Bronchial smooth muscle cell (primary cell): ENCODE measurements around the gene LRRC56. TPM values are rescaled to one million over a fixed set of nuclear protein-coding genes. Genes with fewer than 3 reads are reported as not detected.

Experiments used
- total RNA-seq: library from RNA; depleted of rRNA; stranded (reverse); fragments of >200 nt; gene quantifications from 2 replicates; pipeline ENCODE4 v1.2.1, GENCODE V29; 2014

LRRC56 gene, protein sequence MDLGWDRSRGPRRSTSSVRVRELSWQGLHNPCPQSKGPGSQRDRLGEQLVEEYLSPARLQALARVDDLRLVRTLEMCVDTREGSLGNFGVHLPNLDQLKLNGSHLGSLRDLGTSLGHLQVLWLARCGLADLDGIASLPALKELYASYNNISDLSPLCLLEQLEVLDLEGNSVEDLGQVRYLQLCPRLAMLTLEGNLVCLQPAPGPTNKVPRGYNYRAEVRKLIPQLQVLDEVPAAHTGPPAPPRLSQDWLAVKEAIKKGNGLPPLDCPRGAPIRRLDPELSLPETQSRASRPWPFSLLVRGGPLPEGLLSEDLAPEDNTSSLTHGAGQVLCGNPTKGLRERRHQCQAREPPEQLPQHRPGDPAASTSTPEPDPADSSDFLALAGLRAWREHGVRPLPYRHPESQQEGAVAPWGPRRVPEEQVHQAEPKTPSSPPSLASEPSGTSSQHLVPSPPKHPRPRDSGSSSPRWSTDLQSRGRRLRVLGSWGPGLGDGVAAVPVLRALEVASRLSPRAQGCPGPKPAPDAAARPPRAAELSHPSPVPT
- total RNA-seq = 0.95 and 1.0 TPM in 2 replicates

DNA sequence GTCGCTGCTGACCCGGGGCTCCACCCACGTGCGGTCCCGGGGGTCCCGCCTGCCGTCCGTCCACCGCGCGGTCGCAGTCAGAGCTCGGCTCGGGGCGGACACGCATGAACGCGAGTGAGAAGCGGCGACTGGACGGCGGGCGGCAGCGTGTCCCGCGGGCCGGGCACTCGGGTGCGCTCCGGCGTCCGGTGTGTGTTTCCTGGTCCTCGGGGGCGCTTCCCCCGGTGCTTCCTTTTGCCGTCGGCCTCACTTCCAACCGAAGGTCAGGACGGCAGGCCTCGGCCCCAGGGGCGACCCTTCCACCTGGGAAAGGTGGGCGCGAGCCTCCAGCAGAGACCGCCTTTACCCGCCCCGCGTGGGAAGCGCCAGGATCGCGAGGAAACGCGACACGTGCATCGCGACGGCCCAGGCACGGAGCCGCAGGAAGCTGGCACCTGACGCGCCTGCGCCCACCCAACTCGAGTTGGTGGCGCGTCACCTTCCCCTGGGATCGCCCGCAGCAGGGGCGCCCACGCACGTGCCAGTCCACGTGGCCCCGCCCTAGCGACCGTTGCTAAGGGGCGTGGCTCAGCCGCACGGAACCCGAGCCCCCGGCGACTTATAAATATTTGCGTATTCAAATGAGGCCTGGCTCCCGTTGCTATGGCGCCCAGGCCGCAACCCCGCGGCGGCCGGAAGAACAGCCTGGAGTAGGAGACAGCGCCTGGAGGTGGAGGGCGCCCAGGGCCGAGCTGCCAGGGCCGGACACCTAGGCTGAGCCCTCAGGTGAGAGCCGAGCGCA is at the start of gene LRRC56:
Gene LRRC56, plus strand, starts transcription at position 687 of the 781 bp plus-strand sequence. CDS start 3,158 bp downstream, outside the sequence.

DNA sequence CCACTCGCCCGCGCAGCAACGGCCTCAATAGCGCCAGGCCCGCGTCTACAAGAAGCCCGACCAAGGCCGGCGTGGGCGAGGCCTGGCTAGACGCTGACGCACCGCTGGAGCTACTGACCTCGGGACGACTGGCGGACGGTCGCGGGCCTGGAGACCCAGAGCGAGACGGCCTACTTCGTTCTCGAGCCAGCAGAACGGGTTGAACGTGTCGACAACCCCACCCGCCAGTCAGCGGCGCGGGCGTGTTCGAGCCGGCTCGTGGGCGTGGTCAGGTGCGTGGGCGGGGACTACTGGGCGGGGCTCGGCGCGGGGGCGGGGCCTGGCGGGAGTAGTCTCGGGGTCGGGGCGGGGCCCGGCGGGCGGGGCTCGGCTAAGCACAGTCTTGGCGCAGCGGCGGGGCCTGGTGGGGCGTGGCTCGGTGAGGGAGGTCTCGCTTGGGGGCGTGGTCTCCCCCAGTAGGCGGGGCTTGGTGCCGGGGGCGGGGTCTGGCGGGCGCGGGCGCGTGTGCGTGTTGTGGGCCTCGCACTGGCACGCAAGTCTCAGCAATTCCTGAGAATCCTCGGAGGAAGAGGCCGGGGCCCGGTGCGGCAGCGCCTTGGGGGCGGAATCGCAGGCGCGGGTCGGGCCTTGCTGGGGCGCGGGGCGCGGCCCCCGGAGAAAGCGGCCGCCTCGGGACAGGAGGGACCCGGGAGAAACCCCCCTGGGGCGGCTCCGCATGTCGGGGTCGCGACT is 30.2 kb upstream of the LRRC56 start, which contains the start of gene RNH1:
Gene RNH1, minus strand, starts transcription at position 248 of the 732 bp plus-strand sequence. CDS start 5,080 bp downstream, outside the sequence.

DNA sequence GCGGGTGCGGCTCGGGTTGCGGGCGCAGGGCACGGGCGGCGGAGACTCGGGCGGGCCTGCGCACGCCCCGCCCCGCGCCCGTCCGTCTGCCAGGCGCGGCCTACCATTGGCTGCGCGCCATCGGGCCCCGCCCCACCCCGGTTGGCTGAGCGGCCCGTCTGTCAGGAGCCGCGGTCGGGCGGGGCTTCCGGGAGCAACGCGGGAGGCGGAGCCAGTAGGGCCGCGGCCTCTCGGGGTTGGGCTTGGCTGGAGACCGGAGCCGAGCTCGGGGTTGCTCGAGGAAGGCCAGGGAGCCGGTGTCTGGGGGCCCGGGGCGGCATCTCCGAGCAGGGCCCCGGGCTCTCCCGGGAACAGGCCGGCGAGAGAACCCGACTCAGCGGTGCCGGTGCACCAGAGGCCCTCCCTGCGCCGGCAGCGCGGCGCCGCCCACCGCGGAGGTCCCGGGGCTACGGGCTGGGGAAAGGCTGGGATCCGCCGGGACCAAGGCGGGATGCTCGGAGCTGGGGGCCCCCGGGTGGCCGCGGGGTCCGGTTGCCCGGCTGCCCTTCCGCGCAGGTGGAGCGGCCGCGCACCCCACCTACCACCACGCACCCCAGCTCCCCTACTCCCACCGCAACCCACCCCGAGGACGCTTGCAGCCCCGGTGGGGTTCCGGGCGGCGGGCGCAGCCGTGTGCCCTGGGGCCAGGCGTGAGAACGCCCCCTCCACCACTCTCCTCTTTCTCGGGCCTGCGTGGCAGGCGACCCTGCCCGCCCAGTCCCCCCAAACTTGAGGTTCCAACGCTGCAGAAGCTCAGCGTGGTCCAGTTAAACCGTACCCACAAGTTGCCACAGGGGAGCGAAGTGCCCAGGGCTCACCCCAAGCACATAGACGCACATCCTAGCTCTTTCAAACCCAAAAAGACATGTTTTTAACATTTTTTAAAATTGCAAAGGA is 1.5 kb upstream of the LRRC56 start, which contains the start of gene HRAS:
Gene HRAS, minus strand, starts transcription at position 58 of the 936 bp plus-strand sequence.

DNA sequence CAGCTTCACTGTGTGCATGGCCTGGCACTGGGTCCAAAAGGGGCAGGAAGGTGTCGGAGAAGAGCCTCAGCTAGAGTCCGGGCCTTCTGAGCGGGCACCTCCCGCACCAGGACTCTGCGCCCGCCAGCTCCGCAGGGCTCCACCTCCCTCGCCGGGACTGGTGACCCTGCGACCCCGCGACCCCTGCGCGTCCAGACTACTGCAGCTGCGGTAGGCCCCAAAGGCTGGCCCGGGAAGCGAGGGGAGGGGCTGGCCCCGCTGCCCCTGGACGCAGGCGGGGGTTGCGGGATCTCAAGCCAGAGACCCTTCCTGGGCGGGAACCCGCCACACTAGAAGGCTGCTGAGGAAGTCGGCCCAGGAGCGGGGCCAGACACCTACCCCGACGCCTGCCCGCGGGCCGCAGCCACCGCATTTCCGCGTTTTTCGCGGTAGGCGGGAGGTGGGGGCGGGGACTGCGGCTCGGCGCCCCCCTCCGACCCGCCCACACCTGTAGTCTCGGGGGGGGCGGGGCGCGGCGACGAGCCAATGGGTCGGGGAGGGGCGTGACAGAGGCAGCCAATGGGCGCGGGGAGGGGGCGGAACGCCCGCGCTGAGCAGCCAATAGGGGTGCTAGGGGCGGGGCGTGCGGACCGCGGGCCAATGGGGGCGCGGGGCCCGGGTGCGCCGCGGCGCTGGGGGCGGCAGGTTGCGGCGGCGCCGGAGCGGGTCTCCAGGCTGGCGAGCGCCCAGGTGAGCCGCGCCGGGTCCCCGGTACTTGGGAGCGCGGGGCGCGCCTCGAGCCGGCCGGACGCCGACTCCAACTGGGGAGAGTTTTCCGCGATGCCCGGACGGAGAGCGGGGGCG is 23.2 kb downstream of the LRRC56 start, which contains the start of the genes LMNTD2 and RASSF7:
Gene LMNTD2, minus strand, starts transcription at position 434 of the 843 bp plus-strand sequence. Its CDS starts 22 bp downstream, at position 412.
Gene RASSF7, plus strand, starts transcription at position 666 of the 843 bp plus-strand sequence. CDS start 799 bp downstream, outside the sequence.

DNA sequence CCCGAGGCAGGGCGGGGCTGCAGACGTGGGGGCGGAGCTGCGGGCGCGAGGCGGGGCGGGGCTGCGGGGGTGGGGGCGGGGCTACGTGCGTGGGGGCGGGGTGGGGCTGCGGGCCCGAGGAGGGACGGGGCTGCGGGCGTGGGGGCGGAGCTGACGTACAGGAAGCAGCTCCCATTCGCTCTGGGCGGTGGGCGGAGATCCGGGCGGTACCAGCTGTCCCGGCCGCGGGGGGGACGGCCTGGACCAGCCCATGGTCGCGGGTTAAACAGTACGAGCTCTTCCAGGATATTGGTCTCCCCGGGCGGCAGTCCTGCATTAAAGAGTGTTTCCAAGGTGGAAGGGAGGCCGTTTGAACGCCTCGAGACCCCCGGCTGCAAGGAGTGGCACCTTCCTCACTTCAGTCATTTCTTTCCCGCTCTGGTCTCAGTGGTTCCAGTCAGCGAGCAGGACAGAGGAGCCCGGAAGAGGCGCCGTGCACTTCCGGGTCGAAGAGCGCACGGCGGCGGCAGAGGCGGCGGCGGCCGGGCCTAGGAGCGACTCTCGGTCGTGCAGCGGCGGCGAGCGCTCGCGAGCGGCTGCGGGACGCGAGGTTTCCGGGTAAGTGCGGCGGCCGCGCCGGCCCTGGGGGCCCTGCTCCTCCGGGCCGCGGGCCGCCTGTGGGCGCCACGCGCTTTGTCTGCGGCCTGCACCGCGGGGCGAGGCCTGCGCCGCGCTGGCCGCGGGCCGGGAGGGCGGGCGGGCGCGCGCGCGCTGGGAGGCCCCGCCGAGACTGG is 38.9 kb downstream of the LRRC56 start, which contains the start of gene PHRF1:
Gene PHRF1, plus strand, starts transcription at position 475 of the 773 bp plus-strand sequence. CDS start 5,043 bp downstream, outside the sequence.

Other genes with a start within 250 kb of the LRRC56 start
- 5.8 and 9.6 TPM in 2 replicates for gene PGGHG, start 248.4 kb upstream of the LRRC56 start, total RNA-seq
- not detected in 2 replicates for gene IFITM5, start 238.0 kb upstream of the LRRC56 start, total RNA-seq
- gene IFITM2, start 229.7 kb upstream of the LRRC56 start, total RNA-seq = 18.9 and 32.1 TPM in 2 replicates
- 20.1 and 20.8 TPM in 2 replicates for gene IFITM1, start 223.5 kb upstream of the LRRC56 start, total RNA-seq
- gene IFITM3, start 216.7 kb upstream of the LRRC56 start, total RNA-seq = 32.5 and 56.2 TPM in 2 replicates
- gene B4GALNT4, start 168.0 kb upstream of the LRRC56 start, total RNA-seq = 4.5 and 4.9 TPM in 2 replicates
- gene PKP3, start 143.3 kb upstream of the LRRC56 start, total RNA-seq = 1.5 and 3.2 TPM in 2 replicates
- 9.3 and 16.5 TPM in 2 replicates for gene SIGIRR, start 122.5 kb upstream of the LRRC56 start, total RNA-seq
- under 0.01 TPM in 1 of 2 replicates, not detected in the other for gene ANO9, start 95.5 kb upstream of the LRRC56 start, total RNA-seq
- gene PTDSS2, start 87.2 kb upstream of the LRRC56 start, total RNA-seq = 34.9 and 37.8 TPM in 2 replicates
- gene RNH1, start 30.3 kb upstream of the LRRC56 start, total RNA-seq = 385 and 511 TPM in 2 replicates
- 68.8 and 70.8 TPM in 2 replicates for gene HRAS, start 2.0 kb upstream of the LRRC56 start, total RNA-seq
- gene LMNTD2, start 23.2 kb downstream of the LRRC56 start, total RNA-seq = 0.47 TPM in 1 of 2 replicates, not detected in the other
- gene RASSF7, start 23.4 kb downstream of the LRRC56 start, total RNA-seq = 0.34 and 2.0 TPM in 2 replicates
- gene PHRF1, start 38.9 kb downstream of the LRRC56 start, total RNA-seq = 17.9 and 18.0 TPM in 2 replicates
- 4.9 and 5.8 TPM in 2 replicates for gene IRF7, start 78.4 kb downstream of the LRRC56 start, total RNA-seq
- not detected in 2 replicates for gene CDHR5, start 87.4 kb downstream of the LRRC56 start, total RNA-seq
- gene SCT, start 89.7 kb downstream of the LRRC56 start, total RNA-seq = 0.43 and 0.47 TPM in 2 replicates
- under 0.01 TPM in 1 of 2 replicates, not detected in the other for gene DRD4, start 99.7 kb downstream of the LRRC56 start, total RNA-seq
- gene DEAF1, start 157.7 kb downstream of the LRRC56 start, total RNA-seq = 28.7 and 43.7 TPM in 2 replicates
- gene TMEM80, start 158.3 kb downstream of the LRRC56 start, total RNA-seq = 3.8 and 5.8 TPM in 2 replicates
- 64.5 and 88.6 TPM in 2 replicates for gene EPS8L2, start 168.7 kb downstream of the LRRC56 start, total RNA-seq
- gene TALDO1, start 209.9 kb downstream of the LRRC56 start, total RNA-seq = 127 and 174 TPM in 2 replicates
- gene GATD1, start 240.0 kb downstream of the LRRC56 start, total RNA-seq = 20.5 and 20.8 TPM in 2 replicates